ENCODE measurements around the gene CACTIN. TPM values are rescaled to one million over a fixed set of nuclear protein-coding genes. Genes with fewer than 3 reads are reported as not detected.

The CACTIN gene
- total RNA-seq, 6 experiments from 2014 or later, result 8.4 to 14.9 (median 10.3) TPM

GRCh38 chr19:3672575-3672948 lies 46.0 kb upstream of the CACTIN start:
- H3K27me3 ChIP-seq, result no peaks in the 10 kb centered on the region
- DNase-seq (no peak), ATAC-seq (no peak)
- H3K4me3 ChIP-seq, result no peak overlapping the region
- WGBS (ENCODE audit: insufficient coverage, low coverage, low lambda C conversion rate, missing lambda C conversion rate), result no CpG with 5 or more reads among the region's 8 CpGs
- intact Hi-C loops (cut with DNase I), result no loop called here
- no peaks in the 10 kb centered on the region for H3K36me3 ChIP-seq
- no peaks in the 10 kb centered on the region for H3K4me1 ChIP-seq
- H3K27ac ChIP-seq, result peak overlapping the region in 1 of 3 donors; percentile 77
- TF ChIP-seq, protein P1, sequence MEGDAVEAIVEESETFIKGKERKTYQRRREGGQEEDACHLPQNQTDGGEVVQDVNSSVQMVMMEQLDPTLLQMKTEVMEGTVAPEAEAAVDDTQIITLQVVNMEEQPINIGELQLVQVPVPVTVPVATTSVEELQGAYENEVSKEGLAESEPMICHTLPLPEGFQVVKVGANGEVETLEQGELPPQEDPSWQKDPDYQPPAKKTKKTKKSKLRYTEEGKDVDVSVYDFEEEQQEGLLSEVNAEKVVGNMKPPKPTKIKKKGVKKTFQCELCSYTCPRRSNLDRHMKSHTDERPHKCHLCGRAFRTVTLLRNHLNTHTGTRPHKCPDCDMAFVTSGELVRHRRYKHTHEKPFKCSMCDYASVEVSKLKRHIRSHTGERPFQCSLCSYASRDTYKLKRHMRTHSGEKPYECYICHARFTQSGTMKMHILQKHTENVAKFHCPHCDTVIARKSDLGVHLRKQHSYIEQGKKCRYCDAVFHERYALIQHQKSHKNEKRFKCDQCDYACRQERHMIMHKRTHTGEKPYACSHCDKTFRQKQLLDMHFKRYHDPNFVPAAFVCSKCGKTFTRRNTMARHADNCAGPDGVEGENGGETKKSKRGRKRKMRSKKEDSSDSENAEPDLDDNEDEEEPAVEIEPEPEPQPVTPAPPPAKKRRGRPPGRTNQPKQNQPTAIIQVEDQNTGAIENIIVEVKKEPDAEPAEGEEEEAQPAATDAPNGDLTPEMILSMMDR (IDR thresholded peaks at IDR 0.05), result no peak
- TF ChIP-seq POLR2A (IDR thresholded peaks at IDR 0.05), result no peak
- H3K9me3 ChIP-seq, result no peaks in the 10 kb centered on the region

DNA sequence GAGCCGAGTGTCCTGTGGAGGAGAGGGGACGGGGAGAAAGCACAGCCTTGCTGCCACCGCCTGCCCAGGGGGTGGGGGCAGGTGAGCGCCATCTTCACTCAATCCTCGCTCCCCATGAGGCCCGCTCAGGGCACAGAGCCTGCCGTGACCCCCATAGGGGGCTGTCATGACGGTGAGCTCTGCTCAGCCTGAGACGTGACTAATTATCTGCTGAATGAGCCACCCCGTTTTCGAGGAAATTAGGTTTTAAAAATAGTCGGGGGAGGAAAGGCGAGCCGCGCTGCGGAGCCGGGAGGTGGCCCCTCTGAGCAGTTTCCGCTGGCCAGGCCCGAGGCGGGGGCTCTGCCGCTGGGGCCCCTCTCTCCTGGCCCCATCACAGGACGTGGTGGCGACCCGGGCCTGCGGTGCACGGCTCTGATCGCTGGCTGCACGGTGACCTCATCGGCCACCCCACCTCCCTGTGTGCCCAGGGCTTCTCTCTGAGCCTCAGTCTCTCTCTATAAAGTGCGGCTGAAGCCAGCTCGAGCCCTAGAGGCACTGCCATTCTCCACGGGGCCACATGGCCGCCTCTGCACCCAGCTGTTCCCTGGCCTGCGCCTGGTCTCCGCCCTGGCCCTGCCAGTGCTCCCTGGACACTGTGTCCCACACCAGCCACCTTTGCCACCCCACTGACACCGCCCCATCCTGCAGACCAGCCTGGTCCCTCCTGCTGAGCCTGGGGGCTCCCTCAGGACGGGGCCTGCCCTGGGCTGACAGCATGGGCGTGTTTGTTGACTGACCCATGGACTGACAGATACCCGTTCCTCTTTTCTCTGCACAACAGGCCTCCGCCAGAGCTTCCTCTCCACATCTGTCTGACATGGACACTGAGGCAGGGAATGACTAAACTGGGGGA lies 45.3 kb upstream of the CACTIN start:
- Histone ChIP-seq H3K27me3 (no peaks in the 10 kb centered on the region), H3K9me3 (no peaks in the 10 kb centered on the region), H3K4me1 (no peaks in the 10 kb centered on the region), H3K4me3 (no peak overlapping the region), H3K27ac (peak overlapping the region; percentile 58 to 77 (median 69)), H3K36me3 (no peaks in the 10 kb centered on the region)
- TF ChIP-seq POLR2A (IDR thresholded peaks at IDR 0.05), result no peak
- TF ChIP-seq, protein P1 (IDR thresholded peaks at IDR 0.05), result no peak
- ATAC-seq (peak; percentile 6 to 41 (median 22)), DNase-seq (no peak)
- 47% methylated on average over 4 of the region's 40 CpGs for WGBS (ENCODE audit: insufficient coverage, low coverage, low lambda C conversion rate, missing lambda C conversion rate)
- intact Hi-C loops (cut with DNase I), result no loop called here

DNA sequence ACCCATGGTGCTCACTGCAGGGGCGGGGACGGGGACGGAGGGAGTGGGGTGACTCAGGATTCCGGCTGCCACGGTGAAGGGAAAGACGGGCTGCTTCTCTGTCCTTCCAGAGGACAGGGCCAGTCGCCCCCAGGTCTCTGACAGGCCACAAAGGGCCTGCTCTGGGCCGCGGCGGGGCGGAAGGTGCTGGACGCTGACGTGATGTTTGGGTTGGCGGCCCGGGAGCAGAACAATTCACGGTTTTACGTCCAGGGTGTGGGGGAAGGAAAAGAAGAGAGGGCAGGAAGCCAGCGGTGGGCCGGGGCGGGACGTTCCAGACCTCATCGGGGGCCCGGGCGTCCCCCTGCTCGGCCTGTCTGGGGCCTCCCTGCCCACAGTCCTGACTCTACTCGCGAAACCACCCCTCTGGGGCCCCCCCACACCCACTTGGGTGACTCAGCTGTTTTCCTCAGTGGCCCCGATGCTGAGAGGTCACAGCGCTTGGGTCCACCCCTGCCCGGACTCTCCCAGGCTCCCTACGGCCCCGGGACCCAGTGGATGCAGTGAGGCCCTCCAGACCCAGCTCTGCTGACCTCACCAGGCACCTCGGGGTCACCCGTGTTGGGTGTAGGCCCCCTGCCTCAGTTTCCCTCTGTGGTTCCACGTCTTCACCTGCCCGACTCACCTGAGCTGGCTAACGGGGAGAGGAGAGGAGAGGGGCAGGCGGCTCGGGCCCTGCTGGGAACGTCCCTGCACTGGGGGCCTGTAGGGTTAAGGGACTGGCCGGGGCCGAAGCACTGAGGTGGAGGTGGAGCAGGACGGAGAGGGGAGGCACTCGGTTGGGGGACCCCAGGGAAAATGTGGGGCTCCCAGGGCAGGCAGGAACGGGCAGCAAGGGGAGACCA lies 44.4 kb upstream of the CACTIN start:
- no peaks in the 10 kb centered on the region for H3K9me3 ChIP-seq
- H3K4me1 ChIP-seq, result no peaks in the 10 kb centered on the region
- peak overlapping the region; percentile 58 to 77 (median 69) for H3K27ac ChIP-seq
- WGBS (ENCODE audit: insufficient coverage, low coverage, low lambda C conversion rate, missing lambda C conversion rate), result 40% methylated on average over 20 of the region's 45 CpGs
- DNase-seq (peak in 2 of 3 donors; percentile 61 to 67), ATAC-seq (peak; percentile 56 to 63 (median 59))
- intact Hi-C loops (cut with DNase I), result no loop called here
- H3K36me3 ChIP-seq, result no peaks in the 10 kb centered on the region
- H3K4me3 ChIP-seq, result no peak overlapping the region
- TF ChIP-seq, protein P1 (IDR thresholded peaks at IDR 0.05), result no peak
- TF ChIP-seq POLR2A (IDR thresholded peaks at IDR 0.05), result no peak
- H3K27me3 ChIP-seq, result no peaks in the 10 kb centered on the region

DNA sequence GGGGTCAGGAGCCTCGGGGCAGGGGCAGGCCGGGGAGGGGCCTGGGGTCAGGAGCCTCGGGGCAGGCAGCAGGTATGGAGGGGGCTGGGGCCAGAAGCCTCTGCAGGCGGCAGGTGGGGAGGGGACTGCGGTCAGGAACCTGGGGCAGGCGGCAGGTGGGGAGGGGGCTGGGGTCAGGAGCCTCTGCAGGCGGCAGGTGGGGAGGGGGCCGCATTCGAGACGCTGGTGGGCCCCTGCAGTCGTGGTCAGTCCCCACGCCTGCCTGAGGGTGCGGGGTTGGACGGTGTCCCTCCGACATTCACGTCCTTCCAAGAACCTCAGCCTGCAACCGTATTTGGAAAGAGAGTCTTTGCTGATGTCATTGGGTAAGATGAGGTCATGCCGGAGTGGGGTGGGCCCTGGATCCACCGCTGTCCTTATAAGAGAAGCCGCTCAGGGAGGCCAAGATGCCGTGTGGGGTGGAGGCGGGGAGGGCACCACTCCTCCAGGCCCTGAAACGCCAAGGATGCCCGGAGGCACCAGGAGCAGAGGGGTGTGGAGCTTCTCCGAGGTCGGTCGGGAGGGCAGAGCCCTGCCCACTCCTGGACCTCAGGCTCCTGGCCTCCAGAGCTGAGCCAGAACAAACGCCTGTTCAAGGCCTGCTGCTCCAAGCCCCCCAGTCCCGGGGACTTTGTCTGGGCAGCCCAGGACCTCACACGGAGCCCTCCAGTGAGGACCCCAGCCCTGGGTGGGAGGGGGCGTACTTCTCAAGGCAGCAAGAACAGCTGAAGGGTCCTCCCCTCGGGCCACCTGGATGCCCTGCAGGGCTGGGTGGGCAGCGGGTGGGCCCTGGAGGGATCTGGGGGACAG lies 43.6 kb upstream of the CACTIN start:
- no peak overlapping the region for H3K4me3 ChIP-seq
- TF ChIP-seq, protein P1 (IDR thresholded peaks at IDR 0.05), result no peak
- TF ChIP-seq POLR2A (IDR thresholded peaks at IDR 0.05), result peak; percentile 44
- DNase-seq, result peak in 1 of 3 donors; percentile 57

More for the DNA sequence above, 43.6 kb upstream of the CACTIN start:
- peak in 1 of 4 donors; percentile 9 for ATAC-seq
- H3K27ac ChIP-seq, result peak overlapping the region; percentile 58 to 73 (median 69)
- intact Hi-C loops (cut with DNase I), result loop anchor here (5.0 kb wide), 2 partner anchors 32 to 37 kb away; partner anchors contain the start of genes PIP5K1C (in 1 of the 2) and TJP3 (in 1 of the 2)
- WGBS (ENCODE audit: insufficient coverage, low coverage, low lambda C conversion rate, missing lambda C conversion rate), result 68% methylated on average over 13 of the region's 33 CpGs
- H3K4me1 ChIP-seq, result no peaks in the 10 kb centered on the region
- H3K9me3 ChIP-seq, result no peaks in the 10 kb centered on the region
- no peaks in the 10 kb centered on the region for H3K36me3 ChIP-seq
- no peaks in the 10 kb centered on the region for H3K27me3 ChIP-seq

Data from right lobe of liver (tissue), 6 donors.